WERI-Rb-1 (cell line): ENCODE data around the gene RAD51B.

Experiments used
- DNase-seq: peaks from one replicate; pipeline ENCODE4 v3.0.0-alpha.2; 2020
- H3K27ac ChIP-seq: fragments of 250-450 bp; sonication (Bioruptor Pico); 2 replicates; pipeline ENCODE4 v1.5.1; 2020; ENCODE audit warnings: mild to moderate bottlenecking, moderate library complexity
- H3K27me3 ChIP-seq: fragments of 250-450 bp; sonication (Bioruptor Pico); 2 replicates; pipeline ENCODE4 v1.5.1; 2021; ENCODE audit warnings: mild to moderate bottlenecking, low read depth, moderate library complexity; ENCODE audit not compliant: insufficient read depth, severe bottlenecking
- H3K36me3 ChIP-seq: fragments of 250-450 bp; sonication (Bioruptor Pico); 2 replicates; pipeline ENCODE4 v1.5.1; 2020; ENCODE audit warnings: mild to moderate bottlenecking, moderate library complexity
- H3K4me3 ChIP-seq: 2 replicates; pipeline ENCODE4 v1.5.1; 2011; ENCODE audit warnings: low read depth, mild to moderate bottlenecking, control low read depth, low read length
- H3K9me3 ChIP-seq: fragments of 250-450 bp; sonication (Bioruptor Pico); 2 replicates; pipeline ENCODE4 v1.5.1; 2021; ENCODE audit warnings: mild to moderate bottlenecking, moderate library complexity; ENCODE audit not compliant: severe bottlenecking
- TF ChIP-seq, protein P1 (sequence below): IDR thresholded peaks from 2 replicates; pipeline ENCODE4 v1.5.1; 2011; ENCODE audit warnings: low read depth, mild to moderate bottlenecking, control low read depth, inconsistent platforms, low read length

Gene RAD51B

GRCh38 chr14:68539241-68539737 lies 719.7 kb downstream of the RAD51B start:
- no peaks in the 10 kb centered on the region for H3K9me3 ChIP-seq
- H3K27me3 ChIP-seq, result no peaks in the 10 kb centered on the region
- H3K36me3 ChIP-seq, result no peaks in the 10 kb centered on the region
- DNase-seq, result no peak
- TF ChIP-seq, protein P1, sequence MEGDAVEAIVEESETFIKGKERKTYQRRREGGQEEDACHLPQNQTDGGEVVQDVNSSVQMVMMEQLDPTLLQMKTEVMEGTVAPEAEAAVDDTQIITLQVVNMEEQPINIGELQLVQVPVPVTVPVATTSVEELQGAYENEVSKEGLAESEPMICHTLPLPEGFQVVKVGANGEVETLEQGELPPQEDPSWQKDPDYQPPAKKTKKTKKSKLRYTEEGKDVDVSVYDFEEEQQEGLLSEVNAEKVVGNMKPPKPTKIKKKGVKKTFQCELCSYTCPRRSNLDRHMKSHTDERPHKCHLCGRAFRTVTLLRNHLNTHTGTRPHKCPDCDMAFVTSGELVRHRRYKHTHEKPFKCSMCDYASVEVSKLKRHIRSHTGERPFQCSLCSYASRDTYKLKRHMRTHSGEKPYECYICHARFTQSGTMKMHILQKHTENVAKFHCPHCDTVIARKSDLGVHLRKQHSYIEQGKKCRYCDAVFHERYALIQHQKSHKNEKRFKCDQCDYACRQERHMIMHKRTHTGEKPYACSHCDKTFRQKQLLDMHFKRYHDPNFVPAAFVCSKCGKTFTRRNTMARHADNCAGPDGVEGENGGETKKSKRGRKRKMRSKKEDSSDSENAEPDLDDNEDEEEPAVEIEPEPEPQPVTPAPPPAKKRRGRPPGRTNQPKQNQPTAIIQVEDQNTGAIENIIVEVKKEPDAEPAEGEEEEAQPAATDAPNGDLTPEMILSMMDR, result no peak
- H3K27ac ChIP-seq, result no peak overlapping the region
- no peak overlapping the region for H3K4me3 ChIP-seq

- Histone ChIP-seq H3K27me3 (no peaks in the 10 kb centered on the region), H3K36me3 (no peaks in the 10 kb centered on the region), H3K4me3 (no peak overlapping the region), H3K27ac (no peak overlapping the region), H3K9me3 (no peaks in the 10 kb centered on the region)
- TF ChIP-seq, protein P1, result no peak
- no peak for DNase-seq
Observed at GRCh38 chr14:68539789-68540188, 720.2 kb downstream of the RAD51B start.

GRCh38 chr14:68541178-68541896 lies 721.8 kb downstream of the RAD51B start:
- DNase-seq, result no peak
- Histone ChIP-seq H3K27me3 (no peaks in the 10 kb centered on the region), H3K27ac (no peak overlapping the region), H3K36me3 (no peaks in the 10 kb centered on the region), H3K9me3 (no peaks in the 10 kb centered on the region), H3K4me3 (no peak overlapping the region)
- TF ChIP-seq, protein P1, result no peak

DNA sequence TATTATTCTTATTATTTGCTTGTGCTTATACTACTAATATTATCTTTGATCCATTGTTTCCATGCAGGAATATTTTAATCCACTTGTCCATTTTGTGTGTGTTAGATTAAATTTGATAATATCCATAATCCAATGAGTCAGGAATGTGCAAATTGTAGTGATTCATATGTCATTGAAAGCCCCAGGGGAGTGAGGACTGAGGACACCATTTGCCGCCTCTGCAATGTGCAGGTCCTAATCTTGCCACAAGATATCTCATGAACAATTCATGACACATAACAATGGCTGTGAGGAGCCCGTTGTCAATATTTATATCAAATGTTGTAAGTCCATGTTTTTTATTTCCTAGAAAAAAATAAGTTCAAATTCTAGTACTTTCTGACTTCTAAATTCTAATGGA lies 722.8 kb downstream of the RAD51B start:
- DNase-seq, result no peak
- Histone ChIP-seq H3K36me3 (no peaks in the 10 kb centered on the region), H3K27ac (no peak overlapping the region), H3K4me3 (no peak overlapping the region), H3K9me3 (no peaks in the 10 kb centered on the region), H3K27me3 (no peaks in the 10 kb centered on the region)
- TF ChIP-seq, protein P1, result no peak

- Histone ChIP-seq H3K36me3 (no peaks in the 10 kb centered on the region), H3K27me3 (no peaks in the 10 kb centered on the region), H3K27ac (no peak overlapping the region), H3K9me3 (no peaks in the 10 kb centered on the region), H3K4me3 (no peak overlapping the region)
- TF ChIP-seq, protein P1, result no peak
- DNase-seq, result no peak
Observed at GRCh38 chr14:68543516-68543915, 723.9 kb downstream of the RAD51B start.
